ENCODE results near the gene GNB5.

The GNB5 gene

GRCh38 chr15:52164631-52165265, 26.4 kb downstream of the GNB5 start:
- no peak for DNase-seq

GRCh38 chr15:52163321-52164190, 27.6 kb downstream of the GNB5 start:
- DNase-seq, result no peak

GRCh38 chr15:52162876-52163275, 28.3 kb downstream of the GNB5 start:
- DNase-seq, result no peak

- no peak for DNase-seq
Observed at GRCh38 chr15:52162260-52162659, 28.9 kb downstream of the GNB5 start.

- no peak for DNase-seq
Observed at GRCh38 chr15:52161406-52161966, 29.7 kb downstream of the GNB5 start.

GRCh38 chr15:52159645-52160044, 31.5 kb downstream of the GNB5 start:
- DNase-seq, result no peak

GRCh38 chr15:52158084-52158765, 33.0 kb downstream of the GNB5 start:
- DNase-seq, result no peak

- DNase-seq, result no peak
Observed at GRCh38 chr15:52155878-52156277, 35.3 kb downstream of the GNB5 start.

- DNase-seq, result no peak
Observed at GRCh38 chr15:52154896-52155865, 36.0 kb downstream of the GNB5 start.

- DNase-seq, result no peak
Observed at GRCh38 chr15:52153900-52154895, 37.0 kb downstream of the GNB5 start.

GRCh38 chr15:52151353-52151752, 39.8 kb downstream of the GNB5 start:
- no peak for DNase-seq

- no peak for DNase-seq
Observed at GRCh38 chr15:52150871-52151270, 40.3 kb downstream of the GNB5 start.

- no peak for DNase-seq
Observed at GRCh38 chr15:52150043-52150825, 41.0 kb downstream of the GNB5 start.

- no peak for DNase-seq
Observed at GRCh38 chr15:52148403-52148802, 42.8 kb downstream of the GNB5 start.

- no peak for DNase-seq
Observed at GRCh38 chr15:52146776-52147175, 44.4 kb downstream of the GNB5 start.

GRCh38 chr15:52146261-52146660, 44.9 kb downstream of the GNB5 start:
- no peak for DNase-seq

GRCh38 chr15:52144656-52145178, 46.5 kb downstream of the GNB5 start:
- DNase-seq, result peak; percentile 68

GRCh38 chr15:52143873-52144272, 47.3 kb downstream of the GNB5 start:
- peak; percentile 97 for DNase-seq

- no peak for DNase-seq
Observed at GRCh38 chr15:52140646-52141045, 50.5 kb downstream of the GNB5 start.

All from fibroblast of skin of right biceps (primary cell).